ENCODE measurements around the gene ANGPTL4. TPM values are rescaled to one million over a fixed set of nuclear protein-coding genes. Genes with fewer than 3 reads are reported as not detected.

ANGPTL4 gene
- total and polyA plus RNA-seq, 2 of the 13 experiments (the other 11 are each of a cell fraction or from before 2014, with no cell fraction given): 0.80 to 21.7 TPM

GRCh38 chr19:8333767-8334457 lies 30.0 kb upstream of the ANGPTL4 start:
- Histone ChIP-seq H3K27me3 (ENCODE audit: control insufficient read depth in 1 of 2, insufficient read depth in 2 of 2, low read length in 2 of 2) (peaks cover 10 to 56% of the 10 kb centered on the region in 2 experiments), H4K20me1 (ENCODE audit: insufficient read depth, low read length) (no peaks in the 10 kb centered on the region), H3K4me2 (ENCODE audit: low read depth, low read length) (peak overlapping the region; percentile 58; the same call in 1 of the 2 replicates), H3K36me3 (replicated peaks in 1 of 2; ENCODE audit: control insufficient read depth in 1 of 2, insufficient read depth in 2 of 2, low read length in 2 of 2) (no peaks in the 10 kb centered on the region), H3K9me3 (ENCODE audit: low read length) (no peaks in the 10 kb centered on the region), H3K27ac (ENCODE audit: extremely low read length, insufficient read depth, low read length) (no peak overlapping the region), H2AFZ (ENCODE audit: low read length) (no peak overlapping the region), H3K79me2 (ENCODE audit: insufficient read depth, low read length) (no peaks in the 10 kb centered on the region), H3K9ac (ENCODE audit: insufficient read depth, low read depth, low read length) (no peak overlapping the region), H3K4me3 (replicated peaks in 1 of 3; ENCODE audit: insufficient read depth in 1 of 3, low read depth in 2 of 3, low read length in 3 of 3) (peak overlapping the region in 1 of 3 experiments; percentile 65; a peak in 2 of 6 replicates), H3K4me1 (ENCODE audit: insufficient read depth, low read length) (peaks cover 42% of the 10 kb centered on the region)
- WGBS (ENCODE audit: low lambda C conversion rate): 7% methylated on average over 3 of the region's 48 CpGs
- ChIA-PET POLR2A (interaction anchor here (0.6 to 2.1 kb wide), 4 partner anchors 10 to 90 kb away, joined by 3 to 16 read pairs (median 9); partner anchors contain the start of genes NDUFA7 and RPS28), CTCF (ENCODE audit: low intra/inter-chr PET ratio, low total read pairs) (no interaction called here)
- FAIRE-seq: no peak
- intact Hi-C loops (cut with micrococcal nuclease; ENCODE audit: unreplicated experiment) (no loop called here), in situ Hi-C loops (cut with HindIII; ENCODE audit: extremely low pct_ligation_motif_present, low pct_unique_long_range_greater_than_20kb) (no loop called here)
- no peak for DNase-seq (ENCODE audit: low spot score)
- BruUV-seq (replicated peaks): no TSS peak
- peak; percentile 22; the same call in 1 of the 3 replicates for ATAC-seq
- TF ChIP-seq EZH2 (conservative IDR thresholded peaks at IDR 0.05; ENCODE audit: low read depth, low read length) (peak; percentile 53; the same call in 1 of the 2 replicates), ZNF841 (CRISPR knock-in tag; IDR thresholded peaks at IDR 0.05; ENCODE audit: borderline replicate concordance) (no peak), ZNF800 (CRISPR knock-in tag; IDR thresholded peaks at IDR 0.05) (peak; percentile 7; the same call in 1 of the 2 replicates), BCL6 (CRISPR knock-in tag; IDR thresholded peaks at IDR 0.05) (peak; percentile 3; the same call in 1 of the 2 replicates), KDM5B (CRISPR knock-in tag; IDR thresholded peaks at IDR 0.05; ENCODE audit: borderline replicate concordance) (0 out of 2 replicates have a peak, but pooled peaks have one; percentile 17), CSRNP1 (CRISPR knock-in tag; IDR thresholded peaks at IDR 0.05) (0 out of 2 replicates have a peak, but pooled peaks have one; percentile 56), HNRNPLL (IDR thresholded peaks at IDR 0.05; ENCODE audit: low read depth, low read length, poor library complexity, severe bottlenecking) (peak; percentile 4), FIP1L1 (IDR thresholded peaks at IDR 0.05; ENCODE audit: borderline replicate concordance, insufficient read depth, low read depth, low read length) (no peak)
